HUES6 (cell line): ENCODE measurements around the gene TIFAB.

Experiments
- H3K27ac ChIP-seq: 2 replicates; pipeline ENCODE4 v1.7.0; 2013; ENCODE audit warnings: low read depth, mild to moderate bottlenecking, low read length, inconsistent platforms
- H3K27me3 ChIP-seq: 2 replicates; pipeline ENCODE4 v1.6.1; 2013; ENCODE audit warnings: low read length; ENCODE audit not compliant: control insufficient read depth, insufficient read depth
- H3K36me3 ChIP-seq: 2 replicates; pipeline ENCODE4 v1.6.1; 2013; ENCODE audit warnings: low read length; ENCODE audit not compliant: control insufficient read depth, insufficient read depth
- H3K4me1 ChIP-seq: 2 replicates; pipeline ENCODE4 v1.6.1; 2013; ENCODE audit warnings: low read length; ENCODE audit not compliant: control insufficient read depth, insufficient read depth
- H3K4me3 ChIP-seq: 2 replicates; pipeline ENCODE4 v1.5.1; 2013; ENCODE audit warnings: low read depth, low read length
- H3K9ac ChIP-seq: one replicate; pipeline ENCODE4 v1.6.1; 2013; ENCODE audit warnings: mild to moderate bottlenecking, low read length
- H3K9me3 ChIP-seq: 2 replicates; pipeline ENCODE4 v1.6.1; 2013; ENCODE audit warnings: low read depth, low read length; ENCODE audit not compliant: control insufficient read depth, insufficient read depth

Gene TIFAB

GRCh38 chr5:135456238-135457099, 4.3 kb upstream of the TIFAB start:
- Histone ChIP-seq H3K9ac (no peak overlapping the region), H3K27ac (no peak overlapping the region), H3K9me3 (no peaks in the 10 kb centered on the region), H3K4me3 (no peak overlapping the region), H3K27me3 (peaks cover 60% of the 10 kb centered on the region), H3K36me3 (no peaks in the 10 kb centered on the region), H3K4me1 (no peaks in the 10 kb centered on the region)

GRCh38 chr5:135455876-135456237, 3.7 kb upstream of the TIFAB start:
- no peak overlapping the region for H3K27ac ChIP-seq
- H3K27me3 ChIP-seq, result peaks cover 58% of the 10 kb centered on the region
- no peaks in the 10 kb centered on the region for H3K9me3 ChIP-seq
- no peak overlapping the region for H3K9ac ChIP-seq
- no peaks in the 10 kb centered on the region for H3K36me3 ChIP-seq
- no peak overlapping the region for H3K4me3 ChIP-seq
- no peaks in the 10 kb centered on the region for H3K4me1 ChIP-seq

- Histone ChIP-seq H3K4me1 (no peaks in the 10 kb centered on the region), H3K27ac (no peak overlapping the region), H3K27me3 (peaks cover 60% of the 10 kb centered on the region), H3K36me3 (no peaks in the 10 kb centered on the region), H3K9me3 (no peaks in the 10 kb centered on the region), H3K9ac (no peak overlapping the region), H3K4me3 (no peak overlapping the region)
Measured at GRCh38 chr5:135454946-135455345, 2.8 kb upstream of the TIFAB start.

GRCh38 chr5:135453613-135454012, 1.5 kb upstream of the TIFAB start:
- Histone ChIP-seq H3K36me3 (no peaks in the 10 kb centered on the region), H3K27me3 (peaks cover 62% of the 10 kb centered on the region), H3K27ac (no peak overlapping the region), H3K4me1 (peaks cover 2% of the 10 kb centered on the region), H3K9me3 (no peaks in the 10 kb centered on the region), H3K4me3 (no peak overlapping the region), H3K9ac (no peak overlapping the region)

GRCh38 chr5:135451581-135452320, 400 bp downstream of the TIFAB start:
- no peak overlapping the region for H3K4me3 ChIP-seq
- H3K27me3 ChIP-seq, result peaks cover 63% of the 10 kb centered on the region
- H3K9me3 ChIP-seq, result no peaks in the 10 kb centered on the region
- H3K27ac ChIP-seq, result no peak overlapping the region
- no peak overlapping the region for H3K9ac ChIP-seq
- H3K36me3 ChIP-seq, result no peaks in the 10 kb centered on the region
- peaks cover 14% of the 10 kb centered on the region for H3K4me1 ChIP-seq

- no peak overlapping the region for H3K4me3 ChIP-seq
- H3K9ac ChIP-seq, result no peak overlapping the region
- H3K4me1 ChIP-seq, result peaks cover 14% of the 10 kb centered on the region
- H3K27ac ChIP-seq, result no peak overlapping the region
- no peaks in the 10 kb centered on the region for H3K36me3 ChIP-seq
- H3K27me3 ChIP-seq, result peaks cover 56% of the 10 kb centered on the region
- no peaks in the 10 kb centered on the region for H3K9me3 ChIP-seq
Measured at GRCh38 chr5:135450952-135451351, 1.2 kb downstream of the TIFAB start.

GRCh38 chr5:135450336-135450735, 1.8 kb downstream of the TIFAB start:
- Histone ChIP-seq H3K27ac (no peak overlapping the region), H3K9me3 (no peaks in the 10 kb centered on the region), H3K4me1 (peaks cover 14% of the 10 kb centered on the region), H3K36me3 (no peaks in the 10 kb centered on the region), H3K9ac (no peak overlapping the region), H3K27me3 (peaks cover 53% of the 10 kb centered on the region), H3K4me3 (no peak overlapping the region)

GRCh38 chr5:135449644-135450043, 2.5 kb downstream of the TIFAB start:
- H3K9ac ChIP-seq, result no peak overlapping the region
- H3K4me1 ChIP-seq, result peaks cover 14% of the 10 kb centered on the region
- peaks cover 47% of the 10 kb centered on the region for H3K27me3 ChIP-seq
- H3K4me3 ChIP-seq, result no peak overlapping the region
- H3K27ac ChIP-seq, result no peak overlapping the region
- no peaks in the 10 kb centered on the region for H3K36me3 ChIP-seq
- H3K9me3 ChIP-seq, result no peaks in the 10 kb centered on the region

- H3K27ac ChIP-seq, result no peak overlapping the region
- no peak overlapping the region for H3K4me3 ChIP-seq
- peaks cover 47% of the 10 kb centered on the region for H3K27me3 ChIP-seq
- no peaks in the 10 kb centered on the region for H3K9me3 ChIP-seq
- H3K9ac ChIP-seq, result no peak overlapping the region
- H3K4me1 ChIP-seq, result peaks cover 14% of the 10 kb centered on the region
- H3K36me3 ChIP-seq, result no peaks in the 10 kb centered on the region
Measured at GRCh38 chr5:135448791-135449507, 3.2 kb downstream of the TIFAB start.

- H3K27me3 ChIP-seq, result peaks cover 47% of the 10 kb centered on the region
- no peaks in the 10 kb centered on the region for H3K9me3 ChIP-seq
- H3K36me3 ChIP-seq, result no peaks in the 10 kb centered on the region
- H3K4me3 ChIP-seq, result 0 out of 2 replicates have a peak overlapping the region, but pooled peaks have one; percentile 13
- H3K27ac ChIP-seq, result no peak overlapping the region
- peaks cover 15% of the 10 kb centered on the region for H3K4me1 ChIP-seq
- no peak overlapping the region for H3K9ac ChIP-seq
Measured at GRCh38 chr5:135448071-135448739, 3.9 kb downstream of the TIFAB start.
